Endodermal cell (in vitro differentiated cells): ENCODE results near the gene BCL2L2. TPM values are rescaled to one million over a fixed set of nuclear protein-coding genes. Genes with fewer than 3 reads are reported as not detected.

Source experiments
- DNase-seq: peaks from one replicate; pipeline ENCODE4 v3.0.0-alpha.2; 2017
- H3K27ac ChIP-seq: 2 replicates; pipeline ENCODE4 v1.5.1; 2013; ENCODE audit warnings: mild to moderate bottlenecking, low read depth, low read length, moderate library complexity
- H3K27me3 ChIP-seq: 2 replicates; pipeline ENCODE4 v1.6.1; 2013; ENCODE audit warnings: mild to moderate bottlenecking, low read length, moderate library complexity; ENCODE audit not compliant: insufficient read depth, control insufficient read depth, poor library complexity, severe bottlenecking
- H3K36me3 ChIP-seq: 2 replicates; pipeline ENCODE4 v1.7.0; 2013; ENCODE audit warnings: mild to moderate bottlenecking, low read length, moderate library complexity; ENCODE audit not compliant: control insufficient read depth, insufficient read depth
- H3K4me1 ChIP-seq: one replicate; pipeline ENCODE4 v1.7.0; 2013; ENCODE audit warnings: low read length; ENCODE audit not compliant: control insufficient read depth, insufficient read depth
- H3K4me3 ChIP-seq: 2 replicates; pipeline ENCODE4 v1.5.1; 2013; ENCODE audit warnings: mild to moderate bottlenecking, low read length, moderate library complexity
- H3K9ac ChIP-seq: 2 replicates; pipeline ENCODE4 v1.6.1; 2013; ENCODE audit warnings: mild to moderate bottlenecking, low read length, moderate library complexity; ENCODE audit not compliant: poor library complexity, severe bottlenecking; ENCODE audit errors: extremely low read depth
- H3K9me3 ChIP-seq: 2 replicates; pipeline ENCODE4 v1.6.1; 2013; ENCODE audit warnings: mild to moderate bottlenecking, low read length, moderate library complexity; ENCODE audit not compliant: control insufficient read depth
- H3K27ac Mint-ChIP-seq: 2 replicates; pipeline ENCODE4 v1.8.0; 2020; ENCODE audit warnings: mixed read lengths
- H3K27me3 Mint-ChIP-seq: 2 replicates; pipeline ENCODE4 v1.8.0; 2021; ENCODE audit warnings: mild to moderate bottlenecking, mixed read lengths; ENCODE audit not compliant: insufficient read depth
- H3K36me3 Mint-ChIP-seq: 2 replicates; pipeline ENCODE4 v1.8.0; 2020; ENCODE audit warnings: low read depth, mixed read lengths
- H3K4me1 Mint-ChIP-seq: 2 replicates; pipeline ENCODE4 v1.8.0; 2020; ENCODE audit warnings: mixed read lengths
- H3K4me3 Mint-ChIP-seq: 2 replicates; pipeline ENCODE4 v1.8.0; 2020; ENCODE audit warnings: mild to moderate bottlenecking, moderate library complexity, mixed read lengths
- H3K9me3 Mint-ChIP-seq: 2 replicates; pipeline ENCODE4 v1.8.0; 2020; ENCODE audit warnings: mild to moderate bottlenecking, mixed read lengths
- WGBS, 2 experiments: methylation state at CpG; one replicate each; pipeline versions ENCODE4 v1.1.5 to v1.1.7; 2013; ENCODE audit warnings: missing lambda C conversion rate in 2 of 2, mixed read lengths in 1 of 2; ENCODE audit not compliant: insufficient coverage in 1 of 2, insufficient read length in 1 of 2; 5-methylcytosine and 5-hydroxymethylcytosine counted together
- total RNA-seq, 2 donors: library from RNA; stranded (reverse); fragmentation: NEBNext Ultra II Directional in 1 of 2; extraction: Animal tissue kit (Norgen Biotek cat#: 25700) in 1 of 2; gene quantifications; 2 replicates in 1 of 2; 3 replicates in 1 of 2; pipeline ENCODE4 v1.2.1, GENCODE V29; 2021
- TF ChIP-seq, protein P1 (sequence below): fragments of 200-600 bp; sonication (generic); conservative IDR thresholded peaks from 2 replicates; pipeline ENCODE4 v1.5.0; 2021; ENCODE audit warnings: antibody characterized with exemption, mild to moderate bottlenecking

BCL2L2 gene
- total RNA-seq, 2 donors from 2014 or later, result 21.9 to 29.5 TPM

GRCh38 chr14:23299211-23299957 lies 7.2 kb upstream of the BCL2L2 start:
- H3K36me3 Mint-ChIP-seq, result peaks cover 3% of the 10 kb centered on the region
- TF ChIP-seq, protein P1, sequence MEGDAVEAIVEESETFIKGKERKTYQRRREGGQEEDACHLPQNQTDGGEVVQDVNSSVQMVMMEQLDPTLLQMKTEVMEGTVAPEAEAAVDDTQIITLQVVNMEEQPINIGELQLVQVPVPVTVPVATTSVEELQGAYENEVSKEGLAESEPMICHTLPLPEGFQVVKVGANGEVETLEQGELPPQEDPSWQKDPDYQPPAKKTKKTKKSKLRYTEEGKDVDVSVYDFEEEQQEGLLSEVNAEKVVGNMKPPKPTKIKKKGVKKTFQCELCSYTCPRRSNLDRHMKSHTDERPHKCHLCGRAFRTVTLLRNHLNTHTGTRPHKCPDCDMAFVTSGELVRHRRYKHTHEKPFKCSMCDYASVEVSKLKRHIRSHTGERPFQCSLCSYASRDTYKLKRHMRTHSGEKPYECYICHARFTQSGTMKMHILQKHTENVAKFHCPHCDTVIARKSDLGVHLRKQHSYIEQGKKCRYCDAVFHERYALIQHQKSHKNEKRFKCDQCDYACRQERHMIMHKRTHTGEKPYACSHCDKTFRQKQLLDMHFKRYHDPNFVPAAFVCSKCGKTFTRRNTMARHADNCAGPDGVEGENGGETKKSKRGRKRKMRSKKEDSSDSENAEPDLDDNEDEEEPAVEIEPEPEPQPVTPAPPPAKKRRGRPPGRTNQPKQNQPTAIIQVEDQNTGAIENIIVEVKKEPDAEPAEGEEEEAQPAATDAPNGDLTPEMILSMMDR, result peak; percentile 35
- Histone ChIP-seq H3K27ac (no peak overlapping the region), H3K9me3 (no peaks in the 10 kb centered on the region), H3K36me3 (peaks cover 6% of the 10 kb centered on the region), H3K4me1 (no peaks in the 10 kb centered on the region), H3K9ac (no peak overlapping the region), H3K27me3 (peaks cover 5% of the 10 kb centered on the region), H3K4me3 (no peak overlapping the region)
- H3K27ac Mint-ChIP-seq, result no peak overlapping the region
- H3K4me3 Mint-ChIP-seq, result no peak overlapping the region
- 90% methylated on average over 2 of the region's 2 CpGs; no CpG with 5 or more reads in 1 of the 2 experiments for WGBS, 2 experiments
- peaks cover 11% of the 10 kb centered on the region for H3K4me1 Mint-ChIP-seq
- H3K27me3 Mint-ChIP-seq, result peaks cover 47% of the 10 kb centered on the region
- DNase-seq, result no peak
- no peaks in the 10 kb centered on the region for H3K9me3 Mint-ChIP-seq

- peak overlapping the region; percentile 28 for H3K9ac ChIP-seq
- TF ChIP-seq, protein P1, result no peak
- peaks cover 6% of the 10 kb centered on the region for H3K36me3 ChIP-seq
- Mint-ChIP-seq H3K4me1 (peaks cover 9% of the 10 kb centered on the region), H3K27ac (no peak overlapping the region), H3K9me3 (no peaks in the 10 kb centered on the region), H3K4me3 (peak overlapping the region; percentile 74), H3K36me3 (peaks cover 3% of the 10 kb centered on the region), H3K27me3 (peaks cover 46% of the 10 kb centered on the region)
- no peaks in the 10 kb centered on the region for H3K4me1 ChIP-seq
- H3K4me3 ChIP-seq, result peak overlapping the region; percentile 87
- 89 to 90% methylated on average over 4 to 10 of the region's 10 CpGs for WGBS, 2 experiments
- no peak overlapping the region for H3K27ac ChIP-seq
- no peak for DNase-seq
- no peaks in the 10 kb centered on the region for H3K9me3 ChIP-seq
- peaks cover 5% of the 10 kb centered on the region for H3K27me3 ChIP-seq
These were observed 6.5 kb upstream of the BCL2L2 start for GRCh38 chr14:23299986-23300686.

- peak overlapping the region; percentile 28 for H3K9ac ChIP-seq
- H3K4me3 Mint-ChIP-seq, result peak overlapping the region; percentile 74
- H3K4me1 Mint-ChIP-seq, result peaks cover 8% of the 10 kb centered on the region
- H3K9me3 ChIP-seq, result no peaks in the 10 kb centered on the region
- peak overlapping the region; percentile 50 for H3K27ac ChIP-seq
- H3K27ac Mint-ChIP-seq, result peak overlapping the region; percentile 83
- TF ChIP-seq, protein P1, result no peak
- peak overlapping the region; percentile 87 for H3K4me3 ChIP-seq
- H3K4me1 ChIP-seq, result no peaks in the 10 kb centered on the region
- H3K27me3 ChIP-seq, result peaks cover 5% of the 10 kb centered on the region
- H3K36me3 Mint-ChIP-seq, result peaks cover 3% of the 10 kb centered on the region
- peak; percentile 70 for DNase-seq
- peaks cover 41% of the 10 kb centered on the region for H3K27me3 Mint-ChIP-seq
- no peaks in the 10 kb centered on the region for H3K9me3 Mint-ChIP-seq
- WGBS, 2 experiments, result 12 to 24% methylated on average over 7 to 13 of the region's 13 CpGs
- peaks cover 6% of the 10 kb centered on the region for H3K36me3 ChIP-seq
These were observed 5.9 kb upstream of the BCL2L2 start for GRCh38 chr14:23300687-23301223.
